Measurements from ENCODE around the gene LRMDA. TPM values are rescaled to one million over a fixed set of nuclear protein-coding genes. Genes with fewer than 3 reads are reported as not detected.

The LRMDA gene
- polyA plus RNA-seq, 1 donor (not counting 4 experiments of a cell fraction or from before 2014, with no cell fraction given): not detected

DNA sequence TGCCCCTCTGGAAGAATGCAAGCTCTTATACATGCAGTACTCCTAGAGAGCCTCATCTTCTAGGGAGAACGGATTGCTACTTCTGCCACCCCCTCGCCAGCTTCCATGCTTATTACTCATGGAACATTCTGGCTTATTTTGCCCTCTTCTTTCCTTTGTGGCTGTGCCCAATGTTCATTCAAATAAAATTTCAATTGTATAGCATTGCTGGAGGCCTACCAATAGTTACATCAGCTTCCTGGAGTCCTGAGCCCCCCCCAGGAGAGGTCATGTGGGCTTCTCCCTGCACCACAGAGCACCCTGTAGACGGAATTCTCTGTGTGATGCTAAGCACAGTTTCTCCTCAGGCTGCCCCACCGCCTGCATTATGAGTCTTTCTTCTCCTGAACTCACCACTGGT is 1112.2 kb downstream of the LRMDA start:
- Histone ChIP-seq H3K4me3 (ENCODE audit: control insufficient read depth in 2 of 3, extremely low read depth in 1 of 3, insufficient read depth in 2 of 3, low read depth in 1 of 3, low read length in 3 of 3) (no peak overlapping the region), H4K20me1 (ENCODE audit: control insufficient read depth, extremely low read depth, insufficient read depth, low read length) (no peaks in the 10 kb centered on the region), H3K27me3 (ENCODE audit: control insufficient read depth, extremely low read depth, insufficient read depth, low read length) (no peaks in the 10 kb centered on the region), H2AFZ (ENCODE audit: control insufficient read depth, low read length) (no peak overlapping the region), H3K9me3 (ENCODE audit: control insufficient read depth, low read depth, low read length) (no peaks in the 10 kb centered on the region), H3K79me2 (ENCODE audit: control insufficient read depth, insufficient read depth, low read length) (no peaks in the 10 kb centered on the region), H3K36me3 (ENCODE audit: control insufficient read depth in 2 of 2, extremely low read depth in 1 of 2, insufficient read depth in 2 of 2, low read length in 2 of 2) (no peaks in the 10 kb centered on the region), H3K9me1 (ENCODE audit: control insufficient read depth, extremely low read depth, insufficient read depth, low read length) (no peaks in the 10 kb centered on the region), H3K4me1 (ENCODE audit: control insufficient read depth, extremely low read depth, insufficient read depth, low read length) (no peaks in the 10 kb centered on the region), H3K9ac (ENCODE audit: control insufficient read depth, extremely low read depth, insufficient read depth, low read length) (no peak overlapping the region), H3K4me2 (ENCODE audit: control insufficient read depth, extremely low read depth, insufficient read depth, low read depth, low read length) (no peak overlapping the region), H3K27ac (ENCODE audit: control insufficient read depth, insufficient read depth, low read length) (no peak overlapping the region)
- dilution Hi-C loops (cut with MboI; ENCODE audit: extremely low pct_ligation_motif_present, low sequenced_read_pairs): no loop called here
- DNase-seq (ENCODE audit: low read depth, low spot score): no peak
- FAIRE-seq: no peak
- TF ChIP-seq, protein P1, sequence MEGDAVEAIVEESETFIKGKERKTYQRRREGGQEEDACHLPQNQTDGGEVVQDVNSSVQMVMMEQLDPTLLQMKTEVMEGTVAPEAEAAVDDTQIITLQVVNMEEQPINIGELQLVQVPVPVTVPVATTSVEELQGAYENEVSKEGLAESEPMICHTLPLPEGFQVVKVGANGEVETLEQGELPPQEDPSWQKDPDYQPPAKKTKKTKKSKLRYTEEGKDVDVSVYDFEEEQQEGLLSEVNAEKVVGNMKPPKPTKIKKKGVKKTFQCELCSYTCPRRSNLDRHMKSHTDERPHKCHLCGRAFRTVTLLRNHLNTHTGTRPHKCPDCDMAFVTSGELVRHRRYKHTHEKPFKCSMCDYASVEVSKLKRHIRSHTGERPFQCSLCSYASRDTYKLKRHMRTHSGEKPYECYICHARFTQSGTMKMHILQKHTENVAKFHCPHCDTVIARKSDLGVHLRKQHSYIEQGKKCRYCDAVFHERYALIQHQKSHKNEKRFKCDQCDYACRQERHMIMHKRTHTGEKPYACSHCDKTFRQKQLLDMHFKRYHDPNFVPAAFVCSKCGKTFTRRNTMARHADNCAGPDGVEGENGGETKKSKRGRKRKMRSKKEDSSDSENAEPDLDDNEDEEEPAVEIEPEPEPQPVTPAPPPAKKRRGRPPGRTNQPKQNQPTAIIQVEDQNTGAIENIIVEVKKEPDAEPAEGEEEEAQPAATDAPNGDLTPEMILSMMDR (optimal IDR thresholded peaks at IDR 0.05 in 1 of 3, IDR thresholded peaks at IDR 0.05 in 1 of 3, conservative IDR thresholded peaks at IDR 0.05 in 1 of 3; ENCODE audit: extremely low read depth in 1 of 3, insufficient read depth in 2 of 3, low read length in 3 of 3): no peak
- no peak for TF ChIP-seq EZH2 (IDR thresholded peaks at IDR 0.05; ENCODE audit: low read length)

DNA sequence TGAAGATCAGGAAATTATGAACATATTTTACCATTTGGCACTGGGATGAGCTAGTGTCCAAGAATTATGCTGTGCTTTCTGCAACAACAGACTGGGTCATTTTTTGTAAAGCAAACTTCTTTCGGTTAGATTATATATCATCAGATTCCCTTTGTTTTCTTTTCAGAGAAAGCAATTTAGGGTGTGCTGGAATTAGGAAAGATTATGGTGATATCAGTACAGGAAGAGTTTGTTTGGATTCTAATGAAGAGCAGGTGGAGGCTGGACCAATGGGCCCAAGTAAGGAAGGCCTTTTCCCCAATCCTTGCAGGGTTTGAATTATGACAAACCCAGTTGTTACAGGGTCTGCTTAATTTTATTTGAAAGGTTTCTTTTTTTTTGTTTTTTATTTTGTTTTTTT is 1113.4 kb downstream of the LRMDA start:
- Histone ChIP-seq H3K4me2 (ENCODE audit: control insufficient read depth, extremely low read depth, insufficient read depth, low read depth, low read length) (no peak overlapping the region), H3K9ac (ENCODE audit: control insufficient read depth, extremely low read depth, insufficient read depth, low read length) (no peak overlapping the region), H3K4me1 (ENCODE audit: control insufficient read depth, extremely low read depth, insufficient read depth, low read length) (no peaks in the 10 kb centered on the region), H3K79me2 (ENCODE audit: control insufficient read depth, insufficient read depth, low read length) (no peaks in the 10 kb centered on the region), H3K27ac (ENCODE audit: control insufficient read depth, insufficient read depth, low read length) (no peak overlapping the region), H3K4me3 (ENCODE audit: control insufficient read depth in 2 of 3, extremely low read depth in 1 of 3, insufficient read depth in 2 of 3, low read depth in 1 of 3, low read length in 3 of 3) (no peak overlapping the region), H2AFZ (ENCODE audit: control insufficient read depth, low read length) (no peak overlapping the region), H4K20me1 (ENCODE audit: control insufficient read depth, extremely low read depth, insufficient read depth, low read length) (no peaks in the 10 kb centered on the region), H3K9me3 (ENCODE audit: control insufficient read depth, low read depth, low read length) (no peaks in the 10 kb centered on the region), H3K36me3 (ENCODE audit: control insufficient read depth in 2 of 2, extremely low read depth in 1 of 2, insufficient read depth in 2 of 2, low read length in 2 of 2) (no peaks in the 10 kb centered on the region), H3K27me3 (ENCODE audit: control insufficient read depth, extremely low read depth, insufficient read depth, low read length) (no peaks in the 10 kb centered on the region), H3K9me1 (ENCODE audit: control insufficient read depth, extremely low read depth, insufficient read depth, low read length) (no peaks in the 10 kb centered on the region)
- dilution Hi-C loops (cut with MboI; ENCODE audit: extremely low pct_ligation_motif_present, low sequenced_read_pairs): no loop called here
- TF ChIP-seq, protein P1 (optimal IDR thresholded peaks at IDR 0.05 in 1 of 3, IDR thresholded peaks at IDR 0.05 in 1 of 3, conservative IDR thresholded peaks at IDR 0.05 in 1 of 3; ENCODE audit: extremely low read depth in 1 of 3, insufficient read depth in 2 of 3, low read length in 3 of 3): no peak
- TF ChIP-seq EZH2 (IDR thresholded peaks at IDR 0.05; ENCODE audit: low read length): no peak
- no peak for FAIRE-seq
- no peak for DNase-seq (ENCODE audit: low read depth, low spot score)

All from keratinocyte (primary cell).